Astrocyte (in vitro differentiated cells and primary cell): ENCODE data around the gene PRELID3B. TPM values are rescaled to one million over a fixed set of nuclear protein-coding genes. Genes with fewer than 3 reads are reported as not detected.

Experiments used
- DNase-seq: peaks from one replicate; pipeline ENCODE4 v3.0.0-alpha.2; 2010; ENCODE audit warnings: low read depth
- FAIRE-seq: peaks from 2 replicates; lab custom pipeline; 2011; peaks lifted over from hg19 to GRCh38; lab: Jason Lieb, UNC
- H2AFZ ChIP-seq: 2 replicates; pipeline ENCODE4 v1.6.0; 2012; ENCODE audit warnings: low read depth, low read length, inconsistent platforms
- H3K27ac ChIP-seq: 2 replicates; pipeline ENCODE4 v1.5.1; 2011; ENCODE audit warnings: low read depth, low read length, inconsistent platforms
- H3K27me3 ChIP-seq: 2 replicates; pipeline ENCODE4 v1.6.0; 2011; ENCODE audit warnings: low read length, inconsistent platforms; ENCODE audit not compliant: insufficient read depth
- H3K36me3 ChIP-seq: 2 replicates; pipeline ENCODE4 v1.5.1; 2011; ENCODE audit warnings: low read length, inconsistent platforms; ENCODE audit not compliant: insufficient read depth
- H3K4me1 ChIP-seq: 2 replicates; pipeline ENCODE4 v1.5.1; 2011; ENCODE audit warnings: low read length, inconsistent platforms; ENCODE audit not compliant: insufficient read depth
- H3K4me2 ChIP-seq: 2 replicates; pipeline ENCODE4 v1.6.0; 2012; ENCODE audit warnings: low read length, inconsistent platforms
- H3K4me3 ChIP-seq: 2 replicates; pipeline ENCODE4 v1.5.1; 2011; ENCODE audit warnings: low read depth, mild to moderate bottlenecking, low read length, inconsistent platforms; ENCODE audit not compliant: insufficient read depth
- H3K79me2 ChIP-seq: 2 replicates; pipeline ENCODE4 v1.6.0; 2012; ENCODE audit warnings: mild to moderate bottlenecking, low read length, inconsistent platforms; ENCODE audit not compliant: insufficient read depth
- H3K9ac ChIP-seq: 2 replicates; pipeline ENCODE4 v1.6.0; 2012; ENCODE audit warnings: mild to moderate bottlenecking, low read length, inconsistent platforms
- H3K9me3 ChIP-seq: 2 replicates; pipeline ENCODE4 v1.5.1; 2012; ENCODE audit warnings: low read depth, mild to moderate bottlenecking, low read length, inconsistent platforms; ENCODE audit not compliant: insufficient read depth
- H4K20me1 ChIP-seq: 2 replicates; pipeline ENCODE4 v1.6.0; 2012; ENCODE audit warnings: low read length, inconsistent platforms; ENCODE audit not compliant: insufficient read depth
- H3K27ac Mint-ChIP-seq: one replicate; pipeline ENCODE4 v1.8.0; 2021; ENCODE audit warnings: mild to moderate bottlenecking, mixed read lengths; ENCODE audit not compliant: unreplicated experiment
- H3K27me3 Mint-ChIP-seq: one replicate; pipeline ENCODE4 v1.8.0; 2021; ENCODE audit warnings: low read depth, mixed read lengths; ENCODE audit not compliant: unreplicated experiment
- H3K36me3 Mint-ChIP-seq: one replicate; pipeline ENCODE4 v1.8.0; 2021; ENCODE audit warnings: low read depth, mixed read lengths; ENCODE audit not compliant: unreplicated experiment
- H3K4me1 Mint-ChIP-seq: one replicate; pipeline ENCODE4 v1.8.0; 2021; ENCODE audit warnings: low read depth, mixed read lengths; ENCODE audit not compliant: unreplicated experiment
- H3K4me3 Mint-ChIP-seq: one replicate; pipeline ENCODE4 v1.8.0; 2021; ENCODE audit warnings: mild to moderate bottlenecking, moderate library complexity, mixed read lengths; ENCODE audit not compliant: unreplicated experiment
- H3K9me3 Mint-ChIP-seq: one replicate; pipeline ENCODE4 v1.8.0; 2021; ENCODE audit warnings: mild to moderate bottlenecking, mixed read lengths; ENCODE audit not compliant: unreplicated experiment
- CTCF ChIP-seq: IDR thresholded peaks from 2 replicates; pipeline ENCODE4 v1.5.1; 2011; ENCODE audit warnings: low read depth, mild to moderate bottlenecking, inconsistent platforms, low read length, moderate library complexity; ENCODE audit not compliant: insufficient read depth
- EZH2 ChIP-seq: IDR thresholded peaks from 2 replicates; pipeline ENCODE4 v1.6.1; 2012; ENCODE audit warnings: mild to moderate bottlenecking, low read length, inconsistent platforms; ENCODE audit not compliant: insufficient read depth
- total RNA-seq: library from RNA; stranded (reverse); gene quantifications from 2 replicates; pipeline ENCODE4 v1.2.1, GENCODE V29; 2021

The PRELID3B gene
- total RNA-seq, 1 donor from 2014 or later, result 68.8 TPM

GRCh38 chr20:58994390-58995159, 48.0 kb downstream of the PRELID3B start:
- H3K4me3 Mint-ChIP-seq, result no peak overlapping the region
- Histone ChIP-seq H3K9me3 (no peaks in the 10 kb centered on the region), H3K4me2 (no peak overlapping the region), H2AFZ (no peak overlapping the region), H3K27me3 (no peaks in the 10 kb centered on the region), H3K9ac (no peak overlapping the region), H3K36me3 (peaks cover 57% of the 10 kb centered on the region), H3K4me3 (no peak overlapping the region), H4K20me1 (peaks cover 3% of the 10 kb centered on the region), H3K4me1 (no peaks in the 10 kb centered on the region), H3K79me2 (no peaks in the 10 kb centered on the region), H3K27ac (no peak overlapping the region)
- no peaks in the 10 kb centered on the region for H3K9me3 Mint-ChIP-seq
- FAIRE-seq (no peak), DNase-seq (no peak)
- no peaks in the 10 kb centered on the region for H3K27me3 Mint-ChIP-seq
- peaks cover 5% of the 10 kb centered on the region for H3K4me1 Mint-ChIP-seq
- H3K27ac Mint-ChIP-seq, result no peak overlapping the region
- H3K36me3 Mint-ChIP-seq, result peaks cover 12% of the 10 kb centered on the region
- TF ChIP-seq EZH2 (no peak), CTCF (no peak)

GRCh38 chr20:58993332-58994248, 49.0 kb downstream of the PRELID3B start:
- TF ChIP-seq EZH2 (no peak), CTCF (no peak)
- Histone ChIP-seq H3K27me3 (no peaks in the 10 kb centered on the region), H3K9ac (no peak overlapping the region), H3K4me2 (no peak overlapping the region), H3K9me3 (no peaks in the 10 kb centered on the region), H3K36me3 (peaks cover 57% of the 10 kb centered on the region), H3K4me1 (no peaks in the 10 kb centered on the region), H3K4me3 (no peak overlapping the region), H3K79me2 (no peaks in the 10 kb centered on the region), H3K27ac (no peak overlapping the region), H2AFZ (no peak overlapping the region), H4K20me1 (peaks cover 3% of the 10 kb centered on the region)
- no peaks in the 10 kb centered on the region for H3K9me3 Mint-ChIP-seq
- DNase-seq (no peak), FAIRE-seq (no peak)
- H3K4me1 Mint-ChIP-seq, result peaks cover 5% of the 10 kb centered on the region
- peak overlapping the region; percentile 26 for H3K27ac Mint-ChIP-seq
- H3K4me3 Mint-ChIP-seq, result no peak overlapping the region
- peaks cover 9% of the 10 kb centered on the region for H3K36me3 Mint-ChIP-seq
- no peaks in the 10 kb centered on the region for H3K27me3 Mint-ChIP-seq
